HG03135 (cell line): Measurements from ENCODE around the gene GTF3A.
"Not testable (repeated sequence)": the region's sequence is repeated elsewhere in the genome, so short reads cannot be mapped to it uniquely, and the experiment has no call there.

Experiments used
- ATAC-seq: cut with Tn5 transposase; IDR thresholded peaks from one replicate; pipeline ENCODE4 v1.9.1; 2021; ENCODE audit warnings: mild to moderate bottlenecking, moderate library complexity; ENCODE audit not compliant: unreplicated experiment

Gene GTF3A

GRCh38 chr13:27424246-27425157, at the start of gene GTF3A:
TSS of gene GTF3A (plus strand) at chr13:27424619.
- peak; percentile 56 for ATAC-seq

- ATAC-seq, result no peak
Observed at GRCh38 chr13:27374650-27375049, 49.8 kb upstream of the GTF3A start.

- no peak for ATAC-seq
Observed at GRCh38 chr13:27375686-27376326, 48.6 kb upstream of the GTF3A start.

DNA sequence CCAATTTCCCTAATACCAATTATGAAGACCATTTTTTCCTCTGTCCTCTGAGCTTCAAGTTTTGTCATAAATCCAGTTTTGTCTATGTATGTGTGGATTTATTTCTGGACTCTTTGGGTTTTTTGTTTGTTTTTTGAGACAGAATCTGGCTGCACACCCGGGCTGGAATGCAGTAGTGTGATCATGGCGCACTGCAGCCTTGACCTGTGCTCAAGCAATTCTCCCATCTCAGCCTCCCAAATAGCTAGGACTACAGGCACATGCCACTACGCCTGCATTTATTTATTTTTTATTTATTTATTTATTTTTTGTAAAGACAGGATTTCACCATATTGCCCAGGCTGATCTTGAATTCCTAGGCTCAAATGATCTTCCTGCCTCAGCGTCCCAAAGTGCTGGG, 45.3 kb upstream of the GTF3A start:
- ATAC-seq, result no peak

- ATAC-seq, result no peak
Observed at GRCh38 chr13:27379694-27380641, 44.5 kb upstream of the GTF3A start.

GRCh38 chr13:27381601-27382000, 42.8 kb upstream of the GTF3A start:
- no peak for ATAC-seq

- ATAC-seq, result no peak
Observed at GRCh38 chr13:27383104-27383921, 41.1 kb upstream of the GTF3A start.

DNA sequence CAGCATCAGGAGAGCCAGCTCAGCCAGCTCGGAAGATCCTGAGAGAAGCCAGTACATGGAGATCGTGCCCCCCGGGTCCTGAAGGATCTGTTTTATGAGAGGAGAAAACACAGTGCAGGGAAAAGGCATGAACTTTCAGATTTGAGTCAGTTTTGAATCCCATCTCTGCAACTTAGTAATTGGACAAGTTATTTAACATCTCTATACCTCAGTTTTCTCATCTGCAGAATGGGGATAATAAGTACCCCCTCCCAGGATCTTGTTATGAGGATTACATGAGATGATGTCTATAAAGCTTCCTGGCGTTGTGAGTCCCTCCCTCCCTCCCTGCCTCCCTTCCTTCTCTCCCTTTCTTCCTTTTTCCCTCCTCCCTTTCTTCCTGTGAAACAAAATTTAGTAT, 40.1 kb upstream of the GTF3A start:
- no peak for ATAC-seq

DNA sequence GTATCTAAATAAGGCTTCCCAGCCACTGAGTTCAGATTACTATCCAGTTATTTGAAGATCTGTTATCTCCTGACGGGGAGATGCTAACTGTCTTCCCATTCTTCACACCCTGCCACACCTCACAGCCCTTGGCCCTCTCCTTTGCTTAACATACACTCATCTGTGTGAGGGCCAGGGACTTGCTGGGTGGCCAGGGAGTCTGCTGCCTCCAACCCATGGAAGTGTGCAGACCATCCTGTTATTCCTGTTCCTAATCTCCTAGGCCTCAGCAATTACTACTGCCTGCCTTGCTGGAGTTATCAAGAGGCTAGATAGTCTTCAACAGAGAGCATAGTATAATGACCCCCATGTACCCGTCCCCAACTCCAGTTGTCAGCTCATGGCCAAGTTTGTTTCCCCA, 36.2 kb upstream of the GTF3A start:
- ATAC-seq, result no peak

- ATAC-seq, result no peak
Observed at GRCh38 chr13:27389891-27390290, 34.5 kb upstream of the GTF3A start.

DNA sequence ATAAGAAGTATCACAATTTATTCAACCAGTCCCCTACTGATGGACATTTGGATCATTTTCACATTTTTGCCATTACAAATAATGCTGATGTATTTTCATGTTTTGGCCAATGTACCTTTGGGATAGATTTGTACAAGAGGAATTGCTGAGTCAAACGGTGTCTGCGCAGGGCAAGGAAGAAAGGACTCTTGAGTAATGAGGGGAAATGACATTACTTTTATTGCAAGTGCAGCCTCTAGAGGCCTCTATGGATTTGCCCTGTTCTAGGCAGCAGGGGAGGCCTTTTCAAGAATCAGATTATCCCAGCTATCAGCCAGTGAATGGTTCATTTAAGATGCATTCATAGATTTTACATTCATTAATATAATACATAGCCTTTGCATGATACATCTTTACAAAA, 32.9 kb upstream of the GTF3A start:
- no peak for ATAC-seq

GRCh38 chr13:27393101-27393500, 31.3 kb upstream of the GTF3A start:
- no peak for ATAC-seq

- ATAC-seq, result no peak
Observed at GRCh38 chr13:27395007-27395510, 29.4 kb upstream of the GTF3A start.

- no peak for ATAC-seq
Observed at GRCh38 chr13:27396252-27396846, 28.1 kb upstream of the GTF3A start.

- no peak for ATAC-seq
Observed at GRCh38 chr13:27398360-27398759, 26.1 kb upstream of the GTF3A start.

- not testable (repeated sequence) for ATAC-seq
Observed at GRCh38 chr13:27400405-27400804, 24.0 kb upstream of the GTF3A start.

GRCh38 chr13:27401210-27401609, 23.2 kb upstream of the GTF3A start:
- no peak for ATAC-seq

DNA sequence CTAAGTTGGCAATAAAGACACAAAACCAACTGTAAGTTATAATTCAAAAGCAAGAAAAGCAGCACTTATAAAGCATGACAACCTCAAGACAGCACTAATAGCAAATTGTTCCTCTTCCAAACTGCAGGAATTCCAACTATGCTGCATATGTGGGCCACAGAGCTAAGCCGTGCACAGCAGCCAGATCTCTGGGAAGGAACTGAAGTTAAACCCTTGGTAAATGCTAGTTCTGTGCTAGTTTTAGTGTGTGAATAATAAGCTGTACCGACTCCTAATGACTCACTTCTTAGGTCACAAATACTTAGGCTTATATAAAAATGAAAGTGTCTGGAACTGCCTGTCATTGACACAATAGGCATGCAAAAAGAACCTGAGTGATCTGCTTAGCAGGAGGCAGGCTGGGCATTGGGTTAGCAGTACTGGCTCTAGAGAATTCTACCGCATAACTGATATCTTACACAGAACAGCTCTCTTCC, 21.2 kb upstream of the GTF3A start:
- ATAC-seq, result no peak

GRCh38 chr13:27403727-27404385, 20.6 kb upstream of the GTF3A start:
- ATAC-seq, result no peak
